ENCODE results near the gene KMT2C. TPM values are rescaled to one million over a fixed set of nuclear protein-coding genes. Genes with fewer than 3 reads are reported as not detected.
"Not testable (repeated sequence)": the region's sequence is repeated elsewhere in the genome, so short reads cannot be mapped to it uniquely, and the experiment has no call there.

KMT2C gene
- total and polyA plus RNA-seq, 2 of the 13 experiments (the other 11 are each of a cell fraction or from before 2014, with no cell fraction given): 7.1 to 14.4 TPM

DNA sequence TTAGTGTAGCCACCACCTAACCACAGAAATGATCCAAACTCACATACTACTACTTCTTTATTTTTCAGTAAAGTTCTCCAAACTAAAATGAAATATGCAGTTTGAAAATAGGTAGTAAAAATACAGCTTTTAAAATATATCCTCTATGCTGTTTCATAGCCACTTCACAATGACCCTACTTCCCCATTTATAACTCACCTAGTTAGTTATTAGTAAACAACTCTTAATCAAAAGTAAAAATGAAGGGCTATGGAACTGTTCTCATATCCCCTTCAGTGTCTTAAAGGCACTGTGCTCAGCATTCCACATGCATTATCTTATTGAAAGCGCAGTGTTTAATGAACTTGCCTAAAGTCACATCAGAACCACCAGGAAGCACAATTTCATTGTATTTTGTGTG, 43.5 kb downstream of the KMT2C start:
- H4K20me1 ChIP-seq (ENCODE audit: insufficient read depth, low read length): 0 out of 2 replicates have a peak, but pooled peaks cover 3% of the 10 kb centered on the region
- ChIA-PET POLR2A (no interaction called here), CTCF (ENCODE audit: low intra/inter-chr PET ratio, low total read pairs) (no interaction called here)
- no peaks in the 10 kb centered on the region for H3K4me1 ChIP-seq (ENCODE audit: insufficient read depth, low read length)
- FAIRE-seq: no peak
- TF ChIP-seq FOXP1 (IDR thresholded peaks at IDR 0.05) (no peak), FOXP1 (CRISPR knock-in tag; IDR thresholded peaks at IDR 0.05) (no peak), RBAK (CRISPR knock-in tag; IDR thresholded peaks at IDR 0.05) (no peak), KDM6A (CRISPR knock-in tag; IDR thresholded peaks at IDR 0.05; ENCODE audit: low read depth) (no peak), HNRNPUL1 (IDR thresholded peaks at IDR 0.05; ENCODE audit: low read depth, low read length) (no peak), AGO2 (optimal IDR thresholded peaks at IDR 0.05; ENCODE audit: low read depth, low read length) (no peak), PHF21A (CRISPR knock-in tag; IDR thresholded peaks at IDR 0.05) (no peak), HHEX (CRISPR knock-in tag; IDR thresholded peaks at IDR 0.05) (no peak), HES4 (CRISPR knock-in tag; IDR thresholded peaks at IDR 0.05; ENCODE audit: borderline replicate concordance) (no peak), ZNF557 (CRISPR knock-in tag; IDR thresholded peaks at IDR 0.05) (no peak), HOXA9 (CRISPR knock-in tag; IDR thresholded peaks at IDR 0.05; ENCODE audit: borderline replicate concordance) (no peak), SOX6 (IDR thresholded peaks at IDR 0.05) (no peak), SOX6 (CRISPR knock-in tag; IDR thresholded peaks at IDR 0.05) (no peak), ZC3H4 (CRISPR knock-in tag; IDR thresholded peaks at IDR 0.05; ENCODE audit: borderline replicate concordance) (no peak)
- TF ChIP-seq, protein P1, sequence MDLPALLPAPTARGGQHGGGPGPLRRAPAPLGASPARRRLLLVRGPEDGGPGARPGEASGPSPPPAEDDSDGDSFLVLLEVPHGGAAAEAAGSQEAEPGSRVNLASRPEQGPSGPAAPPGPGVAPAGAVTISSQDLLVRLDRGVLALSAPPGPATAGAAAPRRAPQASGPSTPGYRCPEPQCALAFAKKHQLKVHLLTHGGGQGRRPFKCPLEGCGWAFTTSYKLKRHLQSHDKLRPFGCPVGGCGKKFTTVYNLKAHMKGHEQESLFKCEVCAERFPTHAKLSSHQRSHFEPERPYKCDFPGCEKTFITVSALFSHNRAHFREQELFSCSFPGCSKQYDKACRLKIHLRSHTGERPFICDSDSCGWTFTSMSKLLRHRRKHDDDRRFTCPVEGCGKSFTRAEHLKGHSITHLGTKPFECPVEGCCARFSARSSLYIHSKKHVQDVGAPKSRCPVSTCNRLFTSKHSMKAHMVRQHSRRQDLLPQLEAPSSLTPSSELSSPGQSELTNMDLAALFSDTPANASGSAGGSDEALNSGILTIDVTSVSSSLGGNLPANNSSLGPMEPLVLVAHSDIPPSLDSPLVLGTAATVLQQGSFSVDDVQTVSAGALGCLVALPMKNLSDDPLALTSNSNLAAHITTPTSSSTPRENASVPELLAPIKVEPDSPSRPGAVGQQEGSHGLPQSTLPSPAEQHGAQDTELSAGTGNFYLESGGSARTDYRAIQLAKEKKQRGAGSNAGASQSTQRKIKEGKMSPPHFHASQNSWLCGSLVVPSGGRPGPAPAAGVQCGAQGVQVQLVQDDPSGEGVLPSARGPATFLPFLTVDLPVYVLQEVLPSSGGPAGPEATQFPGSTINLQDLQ (CRISPR knock-in tag; IDR thresholded peaks at IDR 0.05): no peak
- TF ChIP-seq, protein P2, sequence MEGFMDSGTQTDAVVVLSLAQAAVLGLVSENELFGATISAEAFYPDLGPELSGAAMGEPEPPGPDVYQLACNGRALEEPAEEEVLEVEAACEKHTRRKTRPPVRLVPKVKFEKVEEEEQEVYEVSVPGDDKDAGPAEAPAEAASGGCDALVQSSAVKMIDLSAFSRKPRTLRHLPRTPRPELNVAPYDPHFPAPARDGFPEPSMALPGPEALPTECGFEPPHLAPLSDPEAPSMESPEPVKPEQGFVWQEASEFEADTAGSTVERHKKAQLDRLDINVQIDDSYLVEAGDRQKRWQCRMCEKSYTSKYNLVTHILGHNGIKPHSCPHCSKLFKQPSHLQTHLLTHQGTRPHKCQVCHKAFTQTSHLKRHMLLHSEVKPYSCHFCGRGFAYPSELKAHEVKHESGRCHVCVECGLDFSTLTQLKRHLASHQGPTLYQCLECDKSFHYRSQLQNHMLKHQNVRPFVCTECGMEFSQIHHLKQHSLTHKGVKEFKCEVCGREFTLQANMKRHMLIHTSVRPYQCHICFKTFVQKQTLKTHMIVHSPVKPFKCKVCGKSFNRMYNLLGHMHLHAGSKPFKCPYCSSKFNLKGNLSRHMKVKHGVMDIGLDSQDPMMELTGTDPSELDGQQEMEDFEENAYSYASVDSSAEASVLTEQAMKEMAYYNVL (CRISPR knock-in tag; IDR thresholded peaks at IDR 0.05; ENCODE audit: borderline replicate concordance): no peak
- intact Hi-C loops (cut with micrococcal nuclease; ENCODE audit: unreplicated experiment): no loop called here
- no peaks in the 10 kb centered on the region for H3K36me3 ChIP-seq (replicated peaks in 1 of 2; ENCODE audit: control insufficient read depth in 1 of 2, insufficient read depth in 2 of 2, low read length in 2 of 2)
- peaks cover 45% of the 10 kb centered on the region for H3K79me2 ChIP-seq (ENCODE audit: insufficient read depth, low read length)
- H3K27me3 ChIP-seq (ENCODE audit: control insufficient read depth in 1 of 2, insufficient read depth in 2 of 2, low read length in 2 of 2): no peaks in the 10 kb centered on the region; a peak in 1 of 5 replicates
- no peak overlapping the region for H2AFZ ChIP-seq (ENCODE audit: low read length)
- peaks cover 4% of the 10 kb centered on the region; the same call in 1 of the 2 replicates for H3K9me3 ChIP-seq (ENCODE audit: low read length)
- no peak overlapping the region for H3K9ac ChIP-seq (ENCODE audit: insufficient read depth, low read depth, low read length)
- H3K4me2 ChIP-seq (ENCODE audit: low read depth, low read length): no peak overlapping the region
- DNase-seq (ENCODE audit: low spot score): no peak
- no peak overlapping the region for H3K27ac ChIP-seq (ENCODE audit: extremely low read length, insufficient read depth, low read length)
- no peak overlapping the region for H3K4me3 ChIP-seq (replicated peaks in 1 of 3; ENCODE audit: insufficient read depth in 1 of 3, low read depth in 2 of 3, low read length in 3 of 3)
- in situ Hi-C loops (cut with HindIII; ENCODE audit: extremely low pct_ligation_motif_present, low pct_unique_long_range_greater_than_20kb): no loop called here
- WGBS (ENCODE audit: low lambda C conversion rate): 95% methylated on average over 1 of the region's 1 CpG
- ATAC-seq: no peak
- no TSS peak for BruUV-seq (replicated peaks)

DNA sequence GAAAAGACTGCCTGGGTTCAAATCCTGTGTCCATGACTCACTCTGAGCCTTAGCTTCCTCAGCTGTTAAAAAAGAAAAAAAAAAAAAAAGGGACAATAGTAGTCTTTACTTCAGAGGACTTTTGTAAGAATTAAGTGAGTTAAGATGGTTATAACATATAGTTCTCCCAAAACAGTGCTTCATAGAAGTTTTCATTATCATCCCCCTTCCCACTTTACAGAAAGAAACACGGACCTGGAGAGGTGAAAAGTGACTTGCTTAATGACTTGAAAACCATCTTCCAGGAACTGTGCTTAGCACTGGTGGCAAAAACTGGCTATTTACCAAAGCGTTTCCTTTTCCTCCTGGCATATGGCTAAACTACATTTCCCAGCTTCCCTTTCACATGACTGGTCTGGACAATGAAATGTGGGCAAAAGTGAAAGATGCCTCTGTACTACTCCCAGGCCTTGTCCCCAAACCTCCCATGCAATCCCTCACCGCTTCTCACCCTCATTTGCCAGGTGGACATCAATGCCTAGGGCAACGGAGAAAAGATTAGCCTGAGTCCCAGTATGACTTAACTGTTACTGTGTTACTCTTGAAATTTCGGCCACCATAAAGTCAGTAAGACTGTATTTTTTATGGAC, 49.6 kb downstream of the KMT2C start:
- peak; percentile 30 for FAIRE-seq
- H3K27ac ChIP-seq (ENCODE audit: extremely low read length, insufficient read depth, low read length); in situ Hi-C loops (cut with HindIII; ENCODE audit: extremely low pct_ligation_motif_present, low pct_unique_long_range_greater_than_20kb); H4K20me1 ChIP-seq (ENCODE audit: insufficient read depth, low read length); CTCF ChIA-PET (ENCODE audit: low intra/inter-chr PET ratio, low total read pairs); H2AFZ ChIP-seq (ENCODE audit: low read length); H3K4me3 ChIP-seq (replicated peaks in 1 of 3; ENCODE audit: insufficient read depth in 1 of 3, low read depth in 2 of 3, low read length in 3 of 3); H3K36me3 ChIP-seq (replicated peaks in 1 of 2; ENCODE audit: control insufficient read depth in 1 of 2, insufficient read depth in 2 of 2, low read length in 2 of 2); H3K4me1 ChIP-seq (ENCODE audit: insufficient read depth, low read length); BruUV-seq (replicated peaks); intact Hi-C loops (cut with micrococcal nuclease; ENCODE audit: unreplicated experiment); POLR2A ChIA-PET; H3K9ac ChIP-seq (ENCODE audit: insufficient read depth, low read depth, low read length); H3K27me3 ChIP-seq (ENCODE audit: control insufficient read depth in 1 of 2, insufficient read depth in 2 of 2, low read length in 2 of 2); H3K4me2 ChIP-seq (ENCODE audit: low read depth, low read length); DNase-seq (ENCODE audit: low spot score): not testable (repeated sequence)
- Histone ChIP-seq H3K9me3 (ENCODE audit: low read length) (peaks cover 35% of the 10 kb centered on the region), H3K79me2 (ENCODE audit: insufficient read depth, low read length) (peaks cover 30% of the 10 kb centered on the region)
- WGBS (ENCODE audit: low lambda C conversion rate): 25% methylated on average over 5 of the region's 5 CpGs
- ATAC-seq: peak; percentile 29; the same call in 1 of the 3 replicates
